Subcutaneous adipose tissue (tissue), 4 donors: ENCODE results near the gene OR13C4. TPM values are rescaled to one million over a fixed set of nuclear protein-coding genes. Genes with fewer than 3 reads are reported as not detected.

Experiments
- total RNA-seq, 4 donors: library from RNA; depleted of rRNA; stranded (reverse); fragments of >200 nt; gene quantifications; one replicate each; pipeline ENCODE4 v1.1.0, GENCODE V29; 2016
- TF ChIP-seq, protein P1 (sequence below): fragments of 450-650 bp; IDR thresholded peaks from one replicate; pipeline ENCODE4 v1.5.1; 2016; ENCODE audit warnings: low read depth, mild to moderate bottlenecking, control low read depth, antibody characterized with exemption, moderate library complexity

Gene OR13C4
- total RNA-seq, 4 donors from 2014 or later, result not detected

DNA sequence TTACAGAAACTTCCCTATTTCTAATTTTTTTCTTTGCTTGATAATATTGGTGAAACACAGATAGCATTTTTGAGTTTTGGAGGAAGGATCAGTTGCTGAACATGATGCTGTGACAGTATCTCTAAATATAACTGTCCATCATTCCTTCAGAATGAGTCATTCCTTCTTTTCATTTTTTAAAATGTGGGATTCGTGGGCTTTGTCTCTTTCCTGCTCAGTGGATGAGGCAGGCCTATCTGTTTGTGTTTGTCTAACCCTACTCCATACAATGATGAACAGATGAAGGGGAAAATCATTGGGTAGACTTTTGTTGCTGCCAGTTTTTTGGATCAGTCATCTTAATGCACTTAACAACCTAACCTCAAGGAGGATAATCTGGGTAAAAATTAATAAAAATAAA is 26.3 kb upstream of the OR13C4 start:
- TF ChIP-seq, protein P1, sequence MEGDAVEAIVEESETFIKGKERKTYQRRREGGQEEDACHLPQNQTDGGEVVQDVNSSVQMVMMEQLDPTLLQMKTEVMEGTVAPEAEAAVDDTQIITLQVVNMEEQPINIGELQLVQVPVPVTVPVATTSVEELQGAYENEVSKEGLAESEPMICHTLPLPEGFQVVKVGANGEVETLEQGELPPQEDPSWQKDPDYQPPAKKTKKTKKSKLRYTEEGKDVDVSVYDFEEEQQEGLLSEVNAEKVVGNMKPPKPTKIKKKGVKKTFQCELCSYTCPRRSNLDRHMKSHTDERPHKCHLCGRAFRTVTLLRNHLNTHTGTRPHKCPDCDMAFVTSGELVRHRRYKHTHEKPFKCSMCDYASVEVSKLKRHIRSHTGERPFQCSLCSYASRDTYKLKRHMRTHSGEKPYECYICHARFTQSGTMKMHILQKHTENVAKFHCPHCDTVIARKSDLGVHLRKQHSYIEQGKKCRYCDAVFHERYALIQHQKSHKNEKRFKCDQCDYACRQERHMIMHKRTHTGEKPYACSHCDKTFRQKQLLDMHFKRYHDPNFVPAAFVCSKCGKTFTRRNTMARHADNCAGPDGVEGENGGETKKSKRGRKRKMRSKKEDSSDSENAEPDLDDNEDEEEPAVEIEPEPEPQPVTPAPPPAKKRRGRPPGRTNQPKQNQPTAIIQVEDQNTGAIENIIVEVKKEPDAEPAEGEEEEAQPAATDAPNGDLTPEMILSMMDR, result no peak

DNA sequence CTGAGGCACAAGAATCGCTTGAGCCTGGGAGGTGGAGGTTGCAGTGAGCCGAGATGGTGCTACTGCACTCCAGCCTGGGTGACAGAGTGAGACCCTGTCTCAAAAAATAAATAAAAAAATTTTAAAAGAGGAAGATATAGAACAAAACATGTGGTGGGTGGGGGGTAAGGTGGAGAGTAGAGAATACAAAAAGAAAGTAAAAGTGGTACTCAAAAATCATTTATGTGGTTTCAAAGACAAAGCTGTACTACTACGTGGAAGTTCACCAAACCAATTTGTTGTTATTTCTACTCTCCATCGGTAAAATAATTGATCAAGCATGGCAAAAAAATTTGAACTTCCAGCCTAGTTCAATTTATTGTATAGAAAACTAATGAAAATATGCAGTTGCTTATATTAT is 17.6 kb upstream of the OR13C4 start:
- TF ChIP-seq, protein P1, result no peak

DNA sequence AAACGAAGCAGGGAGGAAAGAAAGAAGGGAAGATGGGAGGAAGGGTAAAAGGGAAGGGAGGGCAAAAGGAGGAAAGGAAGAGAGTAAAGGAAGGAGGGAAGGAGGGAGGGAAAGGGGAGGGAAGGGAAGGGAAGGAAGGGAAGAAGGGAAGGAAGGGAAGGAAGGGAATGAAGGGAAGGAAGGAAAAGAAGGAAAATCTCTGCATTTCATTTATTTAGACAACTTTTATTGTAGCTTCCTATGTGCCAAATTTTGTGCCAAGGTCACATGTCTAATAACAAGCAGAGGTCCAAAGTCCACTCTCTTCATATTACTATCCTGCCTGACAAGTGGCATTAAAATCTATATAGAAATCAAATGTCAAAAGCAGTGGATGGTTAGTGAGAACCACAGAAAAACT is 12.3 kb upstream of the OR13C4 start:
- TF ChIP-seq, protein P1, result no peak

DNA sequence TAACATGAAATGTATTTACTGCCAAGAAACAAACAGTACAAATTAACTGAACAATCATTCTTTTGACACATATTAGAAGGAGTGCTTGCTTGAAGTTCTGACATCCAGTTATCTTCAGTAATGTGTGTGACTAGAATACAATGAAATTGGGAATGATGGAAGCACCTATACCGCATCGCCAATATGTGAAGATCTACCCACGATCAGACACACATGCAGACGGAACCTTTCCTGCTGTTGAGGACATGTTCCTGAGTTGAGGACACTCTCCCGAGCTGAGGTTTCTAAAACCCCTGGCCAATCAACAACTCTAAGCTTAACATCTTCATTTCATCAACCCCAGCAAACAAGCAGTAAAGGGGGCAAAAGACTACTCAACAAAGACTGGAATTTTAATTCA is 9.7 kb upstream of the OR13C4 start, which contains the start of gene OR13C3:
Gene OR13C3 (minus strand): TSS at position 101 of the 400 bp plus-strand sequence. CDS start 133 bp downstream, outside the sequence.
- TF ChIP-seq, protein P1, result no peak

DNA sequence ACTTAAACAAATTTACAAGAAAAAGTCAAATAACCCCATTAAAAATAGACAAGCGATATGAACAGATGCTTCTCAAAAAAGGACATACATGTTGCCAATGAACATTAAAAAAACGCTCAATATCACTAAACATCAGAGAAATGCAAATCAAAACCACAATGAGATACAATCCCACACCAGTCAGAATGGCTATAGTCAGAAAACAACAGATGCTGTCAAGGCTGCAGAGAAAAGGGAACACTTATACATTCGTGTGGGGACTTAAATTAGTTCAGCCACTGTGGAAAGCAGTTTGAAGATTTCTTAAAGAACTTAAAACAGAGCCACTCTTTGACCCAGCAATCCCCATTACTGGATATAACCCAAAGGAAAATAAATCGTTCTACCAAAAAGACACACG is 12.1 kb downstream of the OR13C4 start:
- TF ChIP-seq, protein P1, result no peak

DNA sequence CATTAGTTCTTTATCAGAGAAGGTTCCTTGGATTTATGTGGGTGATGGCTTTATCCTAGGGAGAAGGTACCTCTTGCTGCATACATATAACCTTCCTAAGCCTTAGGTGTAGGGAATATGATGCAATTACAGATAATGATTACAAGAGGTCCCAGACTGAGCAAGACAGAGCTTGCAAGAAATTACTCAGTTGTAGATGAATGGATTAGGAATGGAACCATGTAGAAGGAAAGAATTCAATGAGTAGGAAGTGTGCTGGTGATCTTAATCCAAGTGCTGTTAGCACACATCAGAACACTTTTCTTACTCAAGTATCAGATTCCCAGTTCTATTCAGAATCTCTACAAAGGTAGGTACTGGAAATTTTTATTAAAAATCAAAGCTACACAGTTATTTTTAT is 20.4 kb downstream of the OR13C4 start:
- TF ChIP-seq, protein P1, result no peak

DNA sequence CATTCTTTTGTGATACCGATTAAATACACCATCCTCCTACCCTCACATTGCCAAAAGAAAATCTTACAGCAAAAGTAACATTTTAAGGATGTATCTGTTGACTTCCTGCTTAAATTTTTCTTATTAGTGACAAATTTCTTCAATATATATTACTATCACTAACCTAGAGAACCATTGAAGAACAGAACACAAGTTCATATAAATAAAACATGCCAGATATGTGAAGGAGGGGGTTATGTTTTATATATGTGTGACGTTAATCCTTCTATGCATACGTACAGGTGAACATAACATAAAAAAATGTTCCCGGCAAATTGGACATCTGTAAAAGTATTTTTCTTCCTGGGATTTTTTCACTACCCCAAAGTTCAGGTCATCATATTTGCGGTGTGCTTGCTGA is 23.0 kb downstream of the OR13C4 start, which contains the start of gene OR13F1:
Gene OR13F1 (plus strand): TSS at position 301 of the 400 bp plus-strand sequence. CDS start 0 bp downstream, at position 301.
- TF ChIP-seq, protein P1, result no peak
